Frontal cortex (tissue), 4 donors: Measurements from ENCODE around the gene ERCC6. TPM values are rescaled to one million over a fixed set of nuclear protein-coding genes. Genes with fewer than 3 reads are reported as not detected.

Experiments used
- DNase-seq, 2 donors: peaks; one replicate each; pipeline ENCODE4 v3.0.0; 2012; ENCODE audit warnings: low spot score in 2 of 2
- FAIRE-seq: peaks from 2 replicates; lab custom pipeline; 2012; peaks lifted over from hg19 to GRCh38; lab: Jason Lieb, UNC
- total RNA-seq: library from RNA; depleted of rRNA; stranded (reverse); fragments of >200 nt; gene quantifications from one replicate; pipeline ENCODE4 v1.2.3, GENCODE V29; 2014
- donor health status: control.
- donor health status: control.
- donor health status: control.

Gene ERCC6
- total RNA-seq, 1 donor from 2014 or later: 31.8 TPM

DNA sequence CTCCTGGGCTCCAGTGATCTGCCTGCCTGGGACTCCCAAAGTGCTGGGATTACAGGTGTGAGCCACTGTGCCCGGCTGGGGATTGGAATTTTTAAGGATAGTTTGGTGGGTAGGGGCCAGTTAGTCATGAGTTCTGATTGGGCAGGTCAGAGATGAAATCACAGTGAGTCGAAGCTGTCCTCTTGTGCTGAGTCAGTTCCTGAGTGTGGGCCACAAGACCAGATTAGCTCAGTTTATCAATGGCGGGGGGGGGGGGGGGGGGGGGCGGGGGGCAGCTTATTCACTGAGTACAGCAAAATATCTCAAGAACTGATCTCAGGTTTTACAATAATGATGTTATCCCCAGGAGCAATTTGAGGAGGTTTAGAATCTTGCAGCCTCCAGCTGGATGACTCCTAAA is 11.6 kb upstream of the ERCC6 start:
- no peak for FAIRE-seq
- no peak for DNase-seq

- FAIRE-seq (no peak), DNase-seq (no peak)
These were observed 10.9 kb upstream of the ERCC6 start for GRCh38 chr10:49549640-49550346.

- no peak for DNase-seq
- no peak for FAIRE-seq
These were observed 4.7 kb upstream of the ERCC6 start for GRCh38 chr10:49543604-49544003.

DNA sequence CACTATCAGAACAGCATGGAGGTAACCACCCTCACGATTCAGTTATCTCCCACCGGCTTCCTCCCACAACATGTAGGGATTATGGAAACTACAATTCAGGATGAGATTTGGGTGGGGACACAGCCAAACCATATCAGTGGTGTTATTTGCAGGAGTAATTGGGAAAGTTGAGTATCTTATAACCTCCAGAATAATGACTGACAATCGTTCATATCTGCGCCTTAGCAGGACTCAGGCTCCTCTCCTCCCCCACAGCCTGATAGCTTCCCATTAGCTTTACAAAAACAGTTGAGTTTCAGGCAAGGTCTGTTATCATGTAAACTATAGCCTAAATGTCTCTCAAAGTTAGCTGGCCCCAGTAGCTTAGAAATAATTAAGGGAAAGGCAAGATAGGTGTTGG is 3.4 kb upstream of the ERCC6 start:
- no peak for FAIRE-seq
- DNase-seq: no peak

DNA sequence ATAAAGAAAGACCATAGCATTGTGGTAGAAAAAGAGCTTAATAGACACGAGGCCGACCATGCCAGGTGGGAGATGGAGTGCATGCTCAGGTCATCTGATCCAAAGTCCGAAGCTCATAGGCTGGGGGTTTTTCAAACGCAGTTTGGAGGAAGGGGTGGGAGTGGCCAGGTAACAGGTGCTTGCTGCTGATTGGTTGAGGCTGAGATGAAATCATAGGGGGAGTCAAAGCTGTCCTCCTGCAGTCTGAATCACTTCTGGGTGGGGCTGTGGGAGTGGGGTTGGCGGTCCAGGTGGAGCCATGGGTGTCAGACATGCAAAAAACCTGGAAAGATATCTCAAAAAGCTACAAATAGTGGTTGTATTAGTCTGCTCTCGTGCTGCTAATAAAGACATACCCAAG is 2.8 kb upstream of the ERCC6 start:
- DNase-seq (no peak), FAIRE-seq (no peak)

GRCh38 chr10:49540056-49540797 is 1.3 kb upstream of the ERCC6 start:
- FAIRE-seq: no peak
- DNase-seq: no peak

DNA sequence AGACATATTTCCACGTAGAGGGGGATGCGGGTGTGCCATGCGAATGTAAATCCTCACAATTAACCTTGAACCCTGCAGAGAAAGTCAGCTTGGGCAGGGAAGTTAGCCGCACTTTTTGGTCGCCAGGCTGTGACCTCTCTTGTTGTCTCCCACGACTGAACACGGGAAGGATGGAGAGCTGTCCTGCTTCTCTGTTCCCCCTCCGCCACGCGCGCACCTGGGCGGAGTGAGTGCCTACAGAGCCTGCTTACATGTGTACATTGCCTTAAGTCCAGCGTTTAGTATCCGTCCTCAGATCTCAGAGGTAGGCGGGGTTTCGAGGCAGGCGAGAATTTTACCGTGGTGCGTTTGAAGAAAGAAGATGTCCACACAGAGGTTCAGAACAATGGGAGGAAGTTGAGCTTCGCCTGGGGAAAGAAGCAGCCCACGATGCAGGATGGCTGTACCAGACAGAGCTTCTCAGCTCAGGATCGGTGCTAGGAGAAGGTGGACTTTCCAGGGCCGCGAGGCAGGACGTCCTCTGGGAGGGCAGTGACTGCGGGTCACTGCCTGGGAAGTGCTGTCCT is 482 bp upstream of the ERCC6 start:
- FAIRE-seq: no peak
- peak; percentile 21 to 27 for DNase-seq

GRCh38 chr10:49534670-49535381 is 4.1 kb downstream of the ERCC6 start:
- FAIRE-seq: no peak
- no peak for DNase-seq

DNA sequence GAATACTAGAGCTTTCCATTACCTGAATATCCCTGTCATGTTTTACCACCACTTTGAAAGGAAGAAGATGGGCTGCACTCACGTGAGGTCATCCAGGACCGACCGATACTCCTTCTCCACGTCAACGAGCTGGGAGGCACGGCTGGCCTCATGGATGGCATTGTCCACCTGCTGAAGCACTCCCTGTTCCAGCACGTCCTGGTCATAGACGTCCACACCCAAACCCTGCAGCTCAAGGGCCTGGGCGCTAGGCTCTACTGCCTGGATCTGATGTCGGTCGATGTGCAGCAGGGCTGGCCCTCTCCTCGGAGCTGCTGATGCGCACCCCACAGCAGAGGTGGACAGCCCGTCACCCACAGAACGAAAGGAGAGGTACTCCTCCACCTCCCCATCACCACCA is 6.5 kb downstream of the ERCC6 start:
- FAIRE-seq: no peak
- no peak for DNase-seq

- FAIRE-seq (no peak), DNase-seq (no peak)
These were observed 9.9 kb downstream of the ERCC6 start for GRCh38 chr10:49528977-49529506.

- FAIRE-seq (no peak), DNase-seq (no peak)
These were observed 11.1 kb downstream of the ERCC6 start for GRCh38 chr10:49527850-49528249.

- FAIRE-seq (no peak), DNase-seq (no peak)
These were observed 11.9 kb downstream of the ERCC6 start for GRCh38 chr10:49527061-49527460.

- DNase-seq (no peak), FAIRE-seq (no peak)
These were observed 12.3 kb downstream of the ERCC6 start for GRCh38 chr10:49526619-49527018.

GRCh38 chr10:49524496-49524895 is 14.4 kb downstream of the ERCC6 start:
- no peak for DNase-seq
- no peak for FAIRE-seq

- DNase-seq: no peak
- no peak for FAIRE-seq
These were observed 15.6 kb downstream of the ERCC6 start for GRCh38 chr10:49523301-49523700.

GRCh38 chr10:49521062-49521461 is 17.9 kb downstream of the ERCC6 start:
- DNase-seq (no peak), FAIRE-seq (no peak)

- DNase-seq (no peak), FAIRE-seq (no peak)
These were observed 18.7 kb downstream of the ERCC6 start for GRCh38 chr10:49520122-49520775.

DNA sequence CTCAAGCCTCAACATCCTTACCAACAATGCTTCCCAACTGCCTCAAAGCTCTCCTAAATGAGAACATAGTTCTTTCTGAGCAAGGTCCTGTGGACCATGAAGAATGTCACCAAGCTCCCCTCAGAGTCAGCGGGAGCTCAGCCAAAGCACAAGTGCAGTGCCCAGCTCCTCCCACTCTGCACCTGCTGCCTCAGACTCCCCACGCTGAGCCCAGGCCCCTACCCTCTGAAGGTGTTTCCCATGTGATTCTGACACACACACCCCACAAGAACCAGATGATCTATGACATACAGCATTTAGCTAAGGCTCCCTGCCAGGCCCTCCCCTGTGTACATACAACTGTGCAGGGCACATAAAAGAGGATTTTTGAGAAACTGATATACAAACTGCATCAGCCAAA is 19.2 kb downstream of the ERCC6 start:
- FAIRE-seq: no peak
- DNase-seq: no peak

DNA sequence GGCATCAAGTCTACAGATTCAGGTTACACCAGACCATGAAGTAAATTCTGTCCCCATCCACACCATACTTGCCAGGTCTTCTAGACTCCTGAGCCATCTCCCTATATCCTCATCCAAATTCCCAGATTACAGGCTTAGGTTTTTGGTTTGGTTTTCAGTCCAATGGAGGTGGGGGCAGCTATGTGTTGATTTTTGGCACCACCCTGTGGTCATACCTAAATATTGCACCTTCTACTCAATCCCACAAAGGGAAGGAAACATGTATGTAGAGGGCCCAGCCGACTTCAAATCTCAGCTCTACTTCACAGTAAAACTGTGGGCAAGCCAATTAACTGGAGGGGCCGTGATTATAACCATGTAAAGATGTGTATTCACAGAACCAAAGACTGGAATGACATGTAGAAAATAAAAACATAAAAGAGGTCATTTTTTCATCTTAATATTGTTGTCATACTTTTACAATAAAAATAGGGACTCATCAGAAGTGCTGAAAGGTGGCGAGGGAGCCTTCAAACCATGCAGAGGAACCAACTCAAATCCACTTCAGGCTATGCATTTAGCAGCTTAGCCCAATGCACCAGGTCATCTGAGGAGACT is 19.8 kb downstream of the ERCC6 start:
- DNase-seq: peak in 1 of 2 donors; percentile 41
- FAIRE-seq: no peak

DNA sequence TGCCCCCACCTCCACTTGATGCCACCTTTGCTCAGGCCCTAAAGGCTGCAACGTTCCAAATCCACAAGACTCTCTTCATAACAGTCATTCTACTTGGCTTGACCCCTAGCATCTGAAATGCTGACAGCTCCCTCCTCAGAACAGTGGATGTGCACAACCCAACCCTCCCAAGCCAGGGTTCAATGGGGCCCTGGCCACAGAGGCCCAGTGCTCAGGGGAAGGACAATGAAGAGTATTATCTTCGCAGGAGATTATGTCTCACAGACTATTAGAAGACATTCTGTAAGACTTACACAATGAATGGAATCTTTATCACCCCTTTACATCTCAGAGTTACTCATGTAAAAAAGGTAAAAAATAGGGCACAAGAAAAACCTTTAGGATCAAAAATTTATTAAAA is 20.4 kb downstream of the ERCC6 start:
- DNase-seq (no peak), FAIRE-seq (no peak)
